H9 (cell line): ENCODE results near the gene PEPD. TPM values are rescaled to one million over a fixed set of nuclear protein-coding genes. Genes with fewer than 3 reads are reported as not detected.

Source experiments
- DNase-seq: peaks from one replicate; pipeline ENCODE4 v3.0.0-alpha.2; 2017
- H2AFZ ChIP-seq: one replicate; pipeline ENCODE4 v1.6.1; 2013; ENCODE audit warnings: mild to moderate bottlenecking, low read length, control low read depth, moderate library complexity
- H2AK5ac ChIP-seq: 2 replicates; pipeline ENCODE4 v1.6.1; 2013; ENCODE audit warnings: low read length, control low read depth, mixed read lengths; ENCODE audit not compliant: insufficient read length
- H2BK120ac ChIP-seq: one replicate; pipeline ENCODE4 v1.6.1; 2013; ENCODE audit warnings: low read depth, mild to moderate bottlenecking, low read length, control low read depth, inconsistent platforms; ENCODE audit not compliant: poor library complexity, severe bottlenecking
- H2BK12ac ChIP-seq: 2 replicates; pipeline ENCODE4 v1.6.1; 2013; ENCODE audit warnings: low read length, control low read depth, mixed read lengths, low read depth; ENCODE audit not compliant: insufficient read length
- H2BK15ac ChIP-seq: 2 replicates; pipeline ENCODE4 v1.6.1; 2013; ENCODE audit warnings: low read depth, low read length, control low read depth
- H2BK20ac ChIP-seq: one replicate; pipeline ENCODE4 v1.6.1; 2013; ENCODE audit warnings: low read depth, mild to moderate bottlenecking, low read length, control low read depth, inconsistent platforms; ENCODE audit not compliant: poor library complexity, severe bottlenecking
- H2BK5ac ChIP-seq: 2 replicates; pipeline ENCODE4 v1.6.1; 2013; ENCODE audit warnings: low read length, control low read depth, mixed read lengths; ENCODE audit not compliant: insufficient read length
- H3K14ac ChIP-seq: 2 replicates; pipeline ENCODE4 v1.6.1; 2013; ENCODE audit warnings: low read length, control low read depth; ENCODE audit not compliant: insufficient read depth
- H3K18ac ChIP-seq: 2 replicates; pipeline ENCODE4 v1.6.1; 2013; ENCODE audit warnings: low read depth, mild to moderate bottlenecking, mixed read lengths, low read length, control low read depth; ENCODE audit not compliant: insufficient read length
- H3K23ac ChIP-seq: 2 replicates; pipeline ENCODE4 v1.6.1; 2013; ENCODE audit warnings: low read length, control low read depth, mixed read lengths, low read depth; ENCODE audit not compliant: insufficient read length
- H3K23me2 ChIP-seq: 2 replicates; pipeline ENCODE4 v1.6.1; 2013; ENCODE audit warnings: low read depth, mild to moderate bottlenecking, mixed read lengths, low read length, control low read depth; ENCODE audit not compliant: insufficient read length, poor library complexity, severe bottlenecking
- H3K27ac ChIP-seq: 2 replicates; pipeline ENCODE4 v1.5.1; 2013; ENCODE audit warnings: low read length, control low read depth, mixed read lengths, low read depth; ENCODE audit not compliant: insufficient read length
- H3K27me3 ChIP-seq: 2 replicates; pipeline ENCODE4 v1.6.1; 2013; ENCODE audit warnings: low read length, control low read depth, inconsistent platforms; ENCODE audit not compliant: insufficient read depth
- H3K4ac ChIP-seq: 2 replicates; pipeline ENCODE4 v1.6.1; 2013; ENCODE audit warnings: low read depth, mild to moderate bottlenecking, control low read depth, inconsistent platforms, low read length, moderate library complexity
- H3K4me1 ChIP-seq: 2 replicates; pipeline ENCODE4 v1.6.1; 2013; ENCODE audit warnings: low read length, control low read depth, inconsistent platforms; ENCODE audit not compliant: insufficient read depth
- H3K4me2 ChIP-seq: 2 replicates; pipeline ENCODE4 v1.6.1; 2013; ENCODE audit warnings: low read length, control low read depth, mixed read lengths; ENCODE audit not compliant: insufficient read length, insufficient read depth
- H3K56ac ChIP-seq: 2 replicates; pipeline ENCODE4 v1.6.1; 2013; ENCODE audit warnings: low read depth, mild to moderate bottlenecking, mixed read lengths, low read length, control low read depth; ENCODE audit not compliant: insufficient read length
- H3K79me1 ChIP-seq: 2 replicates; pipeline ENCODE4 v1.6.1; 2013; ENCODE audit warnings: low read depth, mild to moderate bottlenecking, moderate library complexity, low read length, control low read depth, inconsistent platforms; ENCODE audit not compliant: insufficient read depth, poor library complexity, severe bottlenecking
- H3K79me2 ChIP-seq: 2 replicates; pipeline ENCODE4 v1.6.1; 2013; ENCODE audit warnings: low read length, control low read depth, inconsistent platforms; ENCODE audit not compliant: insufficient read depth
- H3K9ac ChIP-seq: 2 replicates; pipeline ENCODE4 v1.6.1; 2013; ENCODE audit warnings: low read length, control low read depth, mixed read lengths; ENCODE audit not compliant: insufficient read length; ENCODE audit errors: extremely low read depth
- H3K9me3 ChIP-seq: one replicate; pipeline ENCODE4 v1.6.1; 2013; ENCODE audit warnings: low read depth, low read length, inconsistent platforms; ENCODE audit not compliant: control insufficient read depth
- H3T11ph ChIP-seq: one replicate; pipeline ENCODE4 v1.6.1; 2013; ENCODE audit warnings: mild to moderate bottlenecking, low read length, control low read depth, inconsistent platforms
- H4K20me1 ChIP-seq: one replicate; pipeline ENCODE4 v1.6.1; 2013; ENCODE audit not compliant: control insufficient read depth, insufficient read length, insufficient read depth
- H4K5ac ChIP-seq: 2 replicates; pipeline ENCODE4 v1.6.1; 2013; ENCODE audit warnings: low read depth, mild to moderate bottlenecking, mixed read lengths, low read length, control low read depth; ENCODE audit not compliant: insufficient read length
- H4K8ac ChIP-seq: replicated peaks from 2 replicates; pipeline ENCODE4 v1.6.1; 2013; ENCODE audit warnings: low read length, control low read depth, mixed read lengths, low read depth; ENCODE audit not compliant: insufficient read length
- H4K91ac ChIP-seq: 2 replicates; pipeline ENCODE4 v1.6.1; 2013; ENCODE audit warnings: low read depth, mild to moderate bottlenecking, moderate library complexity, mixed read lengths, low read length, control low read depth; ENCODE audit not compliant: insufficient read length
- H3K27ac Mint-ChIP-seq, 3 experiments: 2 replicates in 2 of 3; 3 replicates in 1 of 3; pipeline ENCODE4 v1.8.0; 2020 to 2021; ENCODE audit warnings: mixed read lengths in 3 of 3, mild to moderate bottlenecking in 1 of 3, moderate library complexity in 1 of 3
- H3K27me3 Mint-ChIP-seq: 2 replicates; pipeline ENCODE4 v1.8.0; 2021; ENCODE audit warnings: low read depth, mild to moderate bottlenecking, moderate library complexity, mixed read lengths
- H3K36me3 Mint-ChIP-seq, 3 experiments: 2 replicates in 2 of 3; 3 replicates in 1 of 3; pipeline ENCODE4 v1.8.0; 2020 to 2021; ENCODE audit warnings: low read depth in 3 of 3, mixed read lengths in 3 of 3; ENCODE audit not compliant: insufficient read depth in 1 of 3
- H3K4me1 Mint-ChIP-seq, 2 experiments: 2 replicates each; pipeline ENCODE4 v1.8.0; 2020; ENCODE audit warnings: mixed read lengths in 2 of 2
- H3K4me3 Mint-ChIP-seq, 2 experiments: 2 replicates in 1 of 2; 3 replicates in 1 of 2; pipeline ENCODE4 v1.8.0; 2020 to 2021; ENCODE audit warnings: mild to moderate bottlenecking in 2 of 2, mixed read lengths in 2 of 2, moderate library complexity in 1 of 2
- H3K9me3 Mint-ChIP-seq, 2 experiments: 2 replicates in 1 of 2; 3 replicates in 1 of 2; pipeline ENCODE4 v1.8.0; 2020; ENCODE audit warnings: mild to moderate bottlenecking in 2 of 2, mixed read lengths in 2 of 2, moderate library complexity in 1 of 2
- CTCF ChIP-seq: fragments of 200-600 bp; sonication (generic); conservative IDR thresholded peaks from 3 replicates; pipeline ENCODE4 v1.8.0; 2021; ENCODE audit warnings: antibody characterized with exemption, mild to moderate bottlenecking
- WGBS: extraction: QIAGEN DNeasy Blood & Tissue Kit; methylation state at CpG from one replicate; pipeline ENCODE4 v1.1.7; 2013; ENCODE audit warnings: missing lambda C conversion rate, low lambda C conversion rate, mixed read lengths; ENCODE audit not compliant: insufficient read length; ENCODE audit errors: extremely low coverage; 5-methylcytosine and 5-hydroxymethylcytosine counted together
- total RNA-seq: library from RNA; stranded (reverse); gene quantifications from 2 replicates; pipeline ENCODE4 v1.2.1, GENCODE V29; 2021

The PEPD gene
- total RNA-seq, 1 experiment from 2014 or later, result 52.8 TPM

GRCh38 chr19:33529094-33529676 lies 7.6 kb upstream of the PEPD start:
- no peak overlapping the region for H3K27ac Mint-ChIP-seq
- Histone ChIP-seq H2AK5ac (no peak overlapping the region), H3K27ac (no peak overlapping the region), H3K9me3 (no peaks in the 10 kb centered on the region), H3K18ac (no peak overlapping the region), H3K4me1 (peaks cover 14% of the 10 kb centered on the region; the same call in 1 of the 2 replicates), H4K8ac (no peak overlapping the region), H3K23me2 (no peaks in the 10 kb centered on the region), H2BK15ac (no peak overlapping the region), H3K27me3 (no peaks in the 10 kb centered on the region), H3K23ac (no peak overlapping the region), H2AFZ (no peak overlapping the region), H2BK20ac (no peak overlapping the region), H4K5ac (no peak overlapping the region), H2BK5ac (no peak overlapping the region), H4K91ac (no peak overlapping the region), H3K79me1 (no peaks in the 10 kb centered on the region), H3K56ac (no peak overlapping the region), H3K79me2 (no peaks in the 10 kb centered on the region), H2BK12ac (no peak overlapping the region), H3K4ac (no peak overlapping the region), H3K4me2 (no peak overlapping the region), H3T11ph (no peak overlapping the region), H2BK120ac (no peak overlapping the region), H4K20me1 (no peaks in the 10 kb centered on the region), H3K14ac (no peak overlapping the region; the same call in 1 of the 2 replicates), H3K9ac (no peak overlapping the region)
- H3K36me3 Mint-ChIP-seq, result no peaks in the 10 kb centered on the region
- no CpG with 5 or more reads among the region's 12 CpGs for WGBS
- H3K4me3 Mint-ChIP-seq, result 0 out of 5 replicates have a peak overlapping the region, but pooled peaks of 1 of the 2 experiments have one; percentile 20
- peaks cover 11% of the 10 kb centered on the region for H3K27me3 Mint-ChIP-seq
- peaks cover 11 to 36% of the 10 kb centered on the region in 2 experiments; a peak in 3 of 4 replicates for H3K4me1 Mint-ChIP-seq
- no peaks in the 10 kb centered on the region; a peak in 1 of 5 replicates for H3K9me3 Mint-ChIP-seq
- no peak for DNase-seq
- TF ChIP-seq CTCF, result no peak
